ENCODE data around the gene MYH9. TPM values are rescaled to one million over a fixed set of nuclear protein-coding genes. Genes with fewer than 3 reads are reported as not detected.

Gene MYH9
- total RNA-seq, 4 donors from 2014 or later, result 337 to 553 (median 433) TPM

GRCh38 chr22:36306227-36306626, 81.5 kb downstream of the MYH9 start:
- Histone ChIP-seq H3K4me3 (no peak overlapping the region), H3K36me3 (peaks cover 0 to 97% (median 0%) of the 10 kb centered on the region in 3 donors), H3K4me1 (peaks cover 0 to 14% (median 0%) of the 10 kb centered on the region in 4 donors), H3K9me3 (no peaks in the 10 kb centered on the region), H3K27me3 (no peaks in the 10 kb centered on the region), H3K27ac (peak overlapping the region in 2 of 4 donors; percentile 11 to 18)
- TF ChIP-seq CTCF (IDR thresholded peaks at IDR 0.05), result no peak
- TF ChIP-seq POLR2A (IDR thresholded peaks at IDR 0.05), result no peak
- no peak for DNase-seq

- TF ChIP-seq POLR2A (IDR thresholded peaks at IDR 0.05) (no peak), CTCF (IDR thresholded peaks at IDR 0.05) (no peak)
- Histone ChIP-seq H3K27me3 (no peaks in the 10 kb centered on the region), H3K36me3 (peaks cover 0 to 97% (median 3%) of the 10 kb centered on the region in 3 donors), H3K27ac (peak overlapping the region in 1 of 4 donors; percentile 18), H3K4me3 (no peak overlapping the region), H3K4me1 (peaks cover 0 to 14% (median 0%) of the 10 kb centered on the region in 4 donors), H3K9me3 (no peaks in the 10 kb centered on the region)
- DNase-seq, result no peak
Observed at GRCh38 chr22:36305813-36306212, 82.0 kb downstream of the MYH9 start.

GRCh38 chr22:36304429-36304828, 83.3 kb downstream of the MYH9 start:
- H3K27me3 ChIP-seq, result no peaks in the 10 kb centered on the region
- DNase-seq, result no peak
- no peak overlapping the region for H3K4me3 ChIP-seq
- H3K27ac ChIP-seq, result peak overlapping the region in 2 of 4 donors; percentile 52 to 61
- peaks cover 3 to 97% (median 7%) of the 10 kb centered on the region in 3 donors for H3K36me3 ChIP-seq
- TF ChIP-seq CTCF (IDR thresholded peaks at IDR 0.05) (no peak), POLR2A (IDR thresholded peaks at IDR 0.05) (no peak)
- H3K4me1 ChIP-seq, result peaks cover 0 to 14% (median 0%) of the 10 kb centered on the region in 4 donors
- H3K9me3 ChIP-seq, result no peaks in the 10 kb centered on the region

GRCh38 chr22:36303874-36304273, 83.9 kb downstream of the MYH9 start:
- no peaks in the 10 kb centered on the region for H3K27me3 ChIP-seq
- no peaks in the 10 kb centered on the region for H3K9me3 ChIP-seq
- peaks cover 0 to 14% (median 0%) of the 10 kb centered on the region in 4 donors for H3K4me1 ChIP-seq
- TF ChIP-seq POLR2A (IDR thresholded peaks at IDR 0.05), result no peak
- TF ChIP-seq CTCF (IDR thresholded peaks at IDR 0.05), result no peak
- H3K4me3 ChIP-seq, result no peak overlapping the region
- DNase-seq, result peak in 2 of 3 donors; percentile 81
- peak overlapping the region in 3 of 4 donors; percentile 25 to 61 (median 52) for H3K27ac ChIP-seq
- H3K36me3 ChIP-seq, result peaks cover 3 to 97% (median 7%) of the 10 kb centered on the region in 3 donors

- Histone ChIP-seq H3K4me1 (peaks cover 0 to 14% (median 0%) of the 10 kb centered on the region in 4 donors), H3K27me3 (no peaks in the 10 kb centered on the region), H3K36me3 (peaks cover 3 to 97% (median 7%) of the 10 kb centered on the region in 3 donors), H3K4me3 (no peak overlapping the region), H3K9me3 (no peaks in the 10 kb centered on the region), H3K27ac (peak overlapping the region in 2 of 4 donors; percentile 52 to 53)
- no peak for DNase-seq
- no peak for TF ChIP-seq POLR2A (IDR thresholded peaks at IDR 0.05)
- no peak for TF ChIP-seq CTCF (IDR thresholded peaks at IDR 0.05)
Observed at GRCh38 chr22:36303115-36303467, 84.7 kb downstream of the MYH9 start.

All from Peyer's patch (tissue), 4 donors.